Fibroblast of mammary gland (primary cell): ENCODE measurements around the gene KRTAP10-5.

Experiments used
- DNase-seq: peaks from one replicate; pipeline ENCODE4 v3.0.0-alpha.2; 2010; ENCODE audit warnings: low read depth
- H3K4me3 ChIP-seq: 2 replicates; pipeline ENCODE4 v1.5.1; 2011; ENCODE audit warnings: low read depth, mild to moderate bottlenecking, low read length, moderate library complexity; ENCODE audit not compliant: control insufficient read depth
- CTCF ChIP-seq: conservative IDR thresholded peaks from 2 replicates; pipeline ENCODE4 v1.5.1; 2011; ENCODE audit warnings: low read depth, low read length, inconsistent platforms; ENCODE audit not compliant: control insufficient read depth, insufficient read depth

Gene KRTAP10-5

DNA sequence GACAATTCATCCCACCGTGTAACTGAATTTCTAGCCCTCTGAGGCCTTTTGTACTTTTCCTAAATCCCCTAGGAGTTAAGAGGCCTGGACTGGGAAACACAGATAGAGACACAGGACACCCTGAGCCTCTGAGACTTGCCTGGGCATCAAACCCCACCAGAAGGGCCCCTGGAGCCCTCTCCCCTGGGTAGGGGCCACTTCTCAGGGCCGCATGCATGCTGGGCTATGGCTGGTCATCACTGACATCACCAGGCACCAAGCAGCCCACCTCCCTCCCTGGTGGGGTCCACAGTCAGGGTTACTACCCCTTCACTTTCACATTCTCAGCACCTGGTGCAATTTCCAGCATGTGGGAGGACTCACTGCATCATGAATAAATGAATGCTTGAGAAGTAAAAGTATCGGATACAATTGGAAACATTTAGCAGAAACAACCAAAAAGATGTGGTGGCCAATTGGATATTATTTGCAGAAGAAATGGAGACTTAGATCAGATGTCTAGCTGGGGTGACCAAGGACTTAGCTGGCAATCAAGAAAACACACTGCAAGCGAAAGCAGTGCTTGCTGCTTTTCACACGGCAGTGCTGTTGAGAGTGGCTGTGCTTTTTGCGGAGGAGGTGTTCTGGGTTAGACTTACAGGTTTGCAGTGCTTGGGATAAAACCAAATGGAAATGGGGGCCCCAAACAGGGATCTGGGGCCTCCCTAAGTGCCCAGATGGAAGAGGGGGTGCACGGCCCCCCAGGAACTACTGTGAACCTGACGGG lies 19.0 kb upstream of the KRTAP10-5 start:
- H3K4me3 ChIP-seq, result no peak overlapping the region
- no peak for TF ChIP-seq CTCF
- DNase-seq, result no peak

DNA sequence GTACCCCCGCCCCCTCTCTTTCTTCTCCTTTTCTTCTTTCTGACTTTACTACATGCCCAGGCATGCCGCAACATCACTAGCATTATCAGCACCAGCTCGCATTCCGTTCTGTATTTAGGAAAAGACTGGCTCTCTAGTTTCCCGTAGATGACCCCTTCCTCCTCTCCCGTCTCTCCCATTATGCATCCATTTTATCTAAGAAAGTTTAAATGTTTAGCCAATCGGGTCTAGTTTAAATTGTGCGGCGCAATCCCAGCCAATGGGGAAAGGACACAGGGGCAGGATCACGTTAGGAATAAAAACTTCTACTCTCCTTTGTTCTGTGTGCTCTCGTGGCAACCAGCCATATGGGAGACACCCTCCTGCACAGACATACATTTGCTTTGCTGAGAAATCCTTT lies 17.7 kb upstream of the KRTAP10-5 start:
- TF ChIP-seq CTCF, result no peak
- DNase-seq, result no peak
- H3K4me3 ChIP-seq, result no peak overlapping the region

GRCh38 chr21:44596068-44596725 lies 15.8 kb upstream of the KRTAP10-5 start:
- DNase-seq, result no peak
- TF ChIP-seq CTCF, result no peak
- H3K4me3 ChIP-seq, result no peak overlapping the region

- H3K4me3 ChIP-seq, result no peak overlapping the region
- no peak for TF ChIP-seq CTCF
- DNase-seq, result no peak
Measured at GRCh38 chr21:44595524-44595923, 15.1 kb upstream of the KRTAP10-5 start.

DNA sequence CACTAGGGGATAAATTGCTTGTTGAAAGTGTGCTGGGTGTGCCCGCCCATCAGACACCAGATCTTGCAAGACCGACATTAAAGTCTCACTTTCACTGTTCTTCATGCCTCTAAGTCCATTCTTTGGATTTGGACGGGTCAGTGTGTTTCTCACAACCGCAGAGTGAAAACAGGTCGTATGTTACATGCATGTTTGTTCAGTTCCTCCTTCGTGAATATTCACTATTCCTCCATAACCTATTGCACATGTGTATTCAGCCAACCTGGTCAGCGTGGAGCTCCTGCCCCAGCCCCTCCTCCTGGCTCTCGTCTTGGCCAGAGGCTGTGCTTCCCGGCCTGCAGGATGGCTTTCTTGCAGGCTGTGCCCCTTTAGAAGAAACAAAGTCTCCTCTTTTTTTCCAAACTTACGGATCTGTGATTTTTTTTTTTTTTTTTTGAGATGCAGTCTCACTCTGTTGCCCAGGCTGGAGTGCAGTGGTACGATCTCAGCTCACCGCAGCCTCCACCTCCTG lies 14.1 kb upstream of the KRTAP10-5 start:
- no peak for TF ChIP-seq CTCF
- H3K4me3 ChIP-seq, result no peak overlapping the region
- no peak for DNase-seq

DNA sequence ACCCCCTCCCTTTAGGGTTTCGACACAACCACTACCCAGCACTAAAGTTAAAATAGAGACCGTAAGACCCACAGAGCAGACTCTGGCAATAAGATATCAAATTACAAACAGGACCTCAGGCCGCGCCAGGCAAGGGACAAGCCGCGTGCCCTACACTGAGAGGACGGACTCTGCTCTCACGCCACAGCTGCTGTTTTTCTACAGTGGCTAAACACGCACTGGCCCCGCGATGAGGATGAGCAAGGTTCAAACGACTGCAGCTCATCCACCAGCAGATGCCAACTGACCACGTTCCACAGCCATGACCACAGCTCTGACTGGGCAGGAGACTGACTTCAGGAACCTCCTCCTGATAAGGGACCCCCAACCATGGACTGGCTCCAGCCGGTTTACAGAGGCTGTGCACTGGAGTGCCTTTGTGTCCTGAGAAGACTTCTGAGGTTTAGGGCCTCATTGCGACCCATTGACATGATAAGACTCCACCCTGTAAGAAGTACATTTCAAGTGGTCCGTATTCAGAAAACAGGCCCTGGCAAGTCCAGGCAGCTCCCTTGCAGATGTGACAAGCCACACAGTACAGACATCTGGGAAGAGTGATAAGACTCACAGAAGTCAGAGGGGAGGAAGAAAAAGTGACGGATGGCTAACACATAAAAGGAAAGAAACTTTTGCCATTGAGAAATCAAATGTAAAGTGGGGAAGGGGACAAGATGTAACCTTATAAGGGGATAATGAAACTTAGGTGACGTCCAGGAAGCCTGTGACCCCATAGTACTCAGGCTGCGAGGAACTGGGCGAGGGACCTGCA lies 13.4 kb upstream of the KRTAP10-5 start:
- H3K4me3 ChIP-seq, result no peak overlapping the region
- DNase-seq, result no peak
- no peak for TF ChIP-seq CTCF
